GM21515 (cell line): ENCODE results near the gene ZNF282.
A peak's percentile ranks its signal among the peaks of the same experiment; 100 is the strongest.
"Not testable (repeated sequence)": the region's sequence is repeated elsewhere in the genome, so short reads cannot be mapped to it uniquely, and the experiment has no call there.

Experiments used
- ATAC-seq: cut with Tn5 transposase; IDR thresholded peaks from one replicate; pipeline ENCODE4 v1.9.1; 2021; ENCODE audit not compliant: unreplicated experiment

Gene ZNF282

DNA sequence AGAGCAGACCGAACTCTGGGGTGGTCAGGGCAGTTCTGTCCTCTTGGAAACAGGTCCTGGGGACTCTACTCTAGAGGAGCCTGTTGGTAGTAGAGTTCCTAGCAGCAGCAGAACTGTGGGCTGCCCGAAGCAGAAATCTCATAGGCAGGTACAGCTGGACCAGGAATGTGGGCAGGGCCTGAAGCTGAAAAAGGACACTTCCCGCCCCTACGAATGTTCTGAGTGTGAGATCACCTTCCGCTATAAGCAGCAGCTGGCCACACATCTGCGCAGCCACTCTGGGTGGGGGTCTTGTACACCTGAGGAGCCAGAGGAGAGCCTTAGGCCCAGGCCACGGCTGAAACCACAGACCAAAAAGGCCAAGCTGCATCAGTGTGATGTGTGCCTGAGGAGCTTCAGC is 58.3 kb downstream of the ZNF282 start:
- ATAC-seq = no peak

DNA sequence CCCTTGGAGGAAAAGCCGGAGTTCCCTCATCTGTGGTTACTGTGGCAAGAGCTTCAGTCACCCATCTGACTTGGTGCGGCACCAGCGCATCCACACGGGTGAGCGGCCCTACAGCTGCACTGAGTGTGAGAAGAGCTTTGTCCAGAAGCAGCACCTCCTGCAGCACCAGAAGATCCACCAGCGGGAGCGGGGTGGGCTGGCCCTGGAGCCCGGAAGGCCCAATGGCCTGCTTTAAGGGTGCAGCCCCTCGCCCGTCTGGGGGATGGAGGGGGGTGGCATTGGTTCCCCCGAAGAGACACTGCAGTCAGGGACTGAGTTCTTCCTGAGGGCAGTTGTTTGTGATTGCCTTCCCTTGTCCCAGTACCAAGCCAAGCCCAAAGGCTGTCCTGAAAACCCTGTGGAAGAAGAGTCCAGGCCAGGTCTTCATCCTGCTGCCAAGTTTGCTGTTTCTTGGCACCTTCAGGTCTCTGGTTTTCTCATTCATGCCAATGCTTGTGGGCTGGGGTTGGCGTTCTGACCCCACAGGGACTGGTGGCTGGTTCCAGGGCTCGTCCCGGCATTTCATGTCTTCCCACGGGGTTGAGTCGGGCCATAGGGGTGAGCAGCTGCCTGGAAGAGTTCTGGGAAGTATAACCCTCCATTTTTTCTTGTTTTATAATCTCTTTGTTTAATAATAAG is 59.0 kb downstream of the ZNF282 start:
- ATAC-seq = no peak

DNA sequence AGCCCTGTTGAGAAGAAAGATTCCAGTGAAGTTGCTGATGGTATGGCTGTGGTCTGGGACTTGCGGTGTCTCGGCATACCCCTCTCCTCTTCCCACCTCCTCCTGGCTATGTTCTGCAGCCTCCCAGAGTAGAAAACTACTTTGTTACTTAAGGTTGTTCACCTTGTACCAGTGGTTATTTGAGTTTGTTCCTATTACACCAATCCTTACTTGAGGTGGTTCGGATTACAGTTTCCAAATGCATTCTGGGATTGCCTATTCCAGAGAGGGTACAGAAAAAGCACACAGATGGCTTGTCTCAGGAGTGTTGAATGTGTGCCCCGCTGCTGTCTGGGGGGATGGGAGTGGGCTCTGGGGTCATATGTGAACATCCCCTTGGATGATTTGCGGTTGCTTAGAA is 59.8 kb downstream of the ZNF282 start:
- no peak for ATAC-seq

DNA sequence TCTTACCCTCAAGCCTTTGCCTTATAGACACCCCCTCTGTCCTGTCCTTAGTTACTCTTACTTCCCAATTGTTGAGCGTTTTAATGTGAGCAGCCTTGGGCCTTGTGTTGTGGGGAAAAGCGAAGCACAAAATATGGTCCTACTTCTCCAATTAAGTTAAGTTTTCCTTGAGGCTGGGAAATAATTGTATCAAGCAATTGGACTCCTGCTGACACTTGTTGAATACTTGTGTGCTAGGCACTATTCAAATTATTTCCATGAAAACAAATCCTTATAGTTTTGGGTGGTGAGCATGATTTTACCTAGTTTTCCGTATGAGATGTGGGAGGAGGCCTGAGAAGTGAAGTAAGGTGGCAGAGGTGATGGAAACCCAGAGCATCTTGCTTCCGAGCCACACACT is 61.2 kb downstream of the ZNF282 start:
- no peak for ATAC-seq

DNA sequence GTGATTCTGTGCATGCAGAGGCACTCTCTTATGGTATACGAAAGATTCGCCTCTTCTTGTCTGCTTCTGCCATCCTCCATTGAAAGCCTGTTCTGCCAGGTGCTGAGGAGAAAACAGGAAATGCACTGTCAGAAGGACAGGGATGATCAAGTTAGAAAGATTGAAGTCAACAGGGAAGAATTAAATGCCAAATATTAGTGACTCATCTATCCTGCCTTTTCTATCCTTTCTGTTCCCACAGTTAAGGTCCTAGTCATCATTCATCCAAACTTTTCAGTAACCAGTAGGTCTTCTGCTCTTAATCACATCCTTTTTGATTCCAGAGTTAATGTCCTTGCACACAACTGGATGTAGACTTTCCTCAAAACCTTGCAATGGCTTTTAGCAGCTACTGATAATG is 61.8 kb downstream of the ZNF282 start:
- no peak for ATAC-seq

DNA sequence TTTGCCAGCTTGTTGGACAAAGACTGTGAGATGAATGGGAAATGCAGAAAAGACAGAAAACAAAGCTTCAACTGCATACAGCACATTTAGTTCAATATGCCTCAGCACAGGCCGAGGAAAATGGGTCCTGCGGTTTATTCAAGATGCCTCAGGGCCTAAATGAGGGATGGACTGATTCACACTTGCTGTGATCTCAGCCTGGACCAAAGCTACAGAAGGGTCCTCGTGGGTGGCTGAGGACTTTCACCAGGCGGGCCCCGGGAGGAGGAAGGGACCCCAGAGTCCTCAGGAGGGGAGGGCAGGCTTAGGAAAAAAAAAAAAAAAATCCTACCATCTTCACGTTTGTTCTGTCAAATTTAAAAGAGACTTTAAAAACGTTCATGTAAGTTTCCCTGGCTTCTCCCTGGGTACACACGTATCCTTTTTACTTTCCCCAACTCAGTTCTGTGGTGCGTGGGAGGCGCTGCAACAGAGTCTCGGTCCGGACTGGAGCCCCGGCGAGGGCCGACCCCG is 66.0 kb downstream of the ZNF282 start:
- ATAC-seq = no peak

DNA sequence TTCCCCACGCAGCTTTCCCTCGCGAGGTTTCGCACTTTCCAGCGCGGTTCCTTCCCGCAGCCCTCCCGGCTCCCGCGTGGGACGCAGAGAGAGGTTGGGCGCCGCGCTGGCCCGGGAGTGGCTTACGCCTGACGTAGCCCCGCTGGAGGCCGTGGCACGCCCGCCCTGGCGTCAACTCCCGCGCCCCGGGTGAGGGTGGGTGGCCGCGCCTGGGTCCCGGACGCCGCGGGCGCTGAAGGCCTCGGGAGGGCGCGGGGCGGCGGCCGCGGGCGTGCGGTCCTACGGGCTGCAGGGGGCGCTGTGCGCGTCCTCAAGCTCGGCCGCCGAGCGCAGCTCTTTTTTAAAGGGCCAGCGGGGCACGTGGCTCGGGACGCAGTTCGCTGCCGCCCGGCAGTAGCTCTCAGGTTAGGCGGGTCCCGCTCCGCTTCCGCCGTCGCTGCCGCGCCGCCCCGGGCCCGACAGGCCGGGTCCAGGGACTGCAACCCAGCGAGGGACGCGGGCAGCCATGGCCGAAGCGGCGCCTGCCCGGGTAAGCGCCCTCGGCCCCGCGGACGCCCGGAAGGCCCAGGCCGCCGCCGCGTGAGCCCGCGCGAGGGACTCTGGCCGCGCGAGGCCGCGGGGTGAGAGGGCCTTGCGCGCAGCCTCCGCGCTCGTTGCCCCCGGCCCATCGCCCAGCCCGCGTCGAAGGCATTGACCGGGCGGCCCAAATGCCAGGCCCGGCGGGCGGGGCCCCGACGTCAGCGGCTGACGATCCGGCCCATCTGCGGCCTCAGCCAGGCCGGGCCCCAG is 66.7 kb downstream of the ZNF282 start, which contains the start of gene ZNF783:
Gene ZNF783 (plus strand): TSS at position 368 of the 789 bp plus-strand sequence. CDS start 138 bp downstream, at position 506.
- peak; percentile 83 for ATAC-seq

DNA sequence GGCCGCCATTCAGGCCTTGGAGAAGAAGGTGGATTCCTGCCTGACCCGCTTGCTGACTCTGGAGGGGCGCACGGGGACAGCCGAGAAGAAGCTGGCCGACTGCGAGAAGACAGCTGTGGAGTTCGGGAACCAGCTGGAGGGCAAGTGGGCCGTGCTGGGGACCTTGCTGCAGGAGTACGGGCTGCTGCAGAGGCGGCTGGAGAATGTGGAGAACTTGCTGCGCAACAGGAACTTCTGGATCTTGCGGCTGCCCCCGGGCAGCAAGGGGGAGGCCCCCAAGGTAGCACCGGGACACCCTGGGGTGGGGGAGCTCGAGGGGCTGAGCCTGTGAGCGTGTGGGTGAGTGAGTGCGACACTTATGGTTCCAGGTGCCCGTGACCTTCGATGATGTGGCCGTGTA is 71.1 kb downstream of the ZNF282 start:
- ATAC-seq = no peak

DNA sequence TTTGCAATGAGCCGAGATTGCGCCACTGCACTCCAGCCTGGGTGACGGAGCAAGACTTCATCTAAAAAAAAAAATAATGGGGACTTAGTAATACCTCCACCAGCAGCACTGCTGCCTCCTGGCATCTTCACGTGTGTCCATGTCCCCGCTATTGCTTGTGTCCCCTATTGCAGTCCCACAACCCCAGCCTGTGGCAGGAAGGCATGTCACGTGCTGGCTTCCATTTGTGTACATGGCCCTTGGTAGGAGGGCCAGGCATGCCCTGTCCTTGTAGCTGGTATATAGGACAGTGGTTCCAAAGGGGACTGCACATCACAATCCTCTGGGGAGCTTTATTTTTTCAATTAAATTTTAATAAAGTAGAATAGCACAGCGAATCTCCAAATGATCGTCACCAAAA is 72.4 kb downstream of the ZNF282 start:
- ATAC-seq = no peak

DNA sequence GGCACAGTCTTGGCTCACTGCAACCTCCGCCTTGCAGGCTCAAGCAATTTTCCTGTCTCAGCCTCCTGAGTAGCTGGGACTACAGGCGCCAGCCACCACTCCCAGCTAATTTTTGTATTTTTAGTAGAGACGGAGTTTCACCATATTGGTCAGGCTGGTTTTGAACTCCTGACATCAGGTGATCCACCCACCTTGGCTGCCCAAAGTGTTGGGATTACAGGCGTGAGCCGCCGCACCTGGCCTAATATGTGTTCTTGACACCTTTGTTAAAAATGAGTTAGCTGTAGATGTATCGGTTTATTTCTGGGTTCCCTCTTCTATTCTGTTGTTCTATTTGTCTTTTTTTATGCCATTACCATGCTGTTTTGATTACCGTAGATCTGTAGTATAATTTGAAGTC is 79.1 kb downstream of the ZNF282 start:
- not testable (repeated sequence) for ATAC-seq
